Measurements from ENCODE around the gene PTGER1.

The PTGER1 gene

GRCh38 chr19:14502334-14503092 lies 27.4 kb upstream of the PTGER1 start:
- no peak for DNase-seq (ENCODE audit: low read depth in 1 of 2, low spot score in 1 of 2)

GRCh38 chr19:14497228-14497921 lies 22.2 kb upstream of the PTGER1 start:
- no peak for DNase-seq (ENCODE audit: low read depth in 1 of 2, low spot score in 1 of 2)

DNA sequence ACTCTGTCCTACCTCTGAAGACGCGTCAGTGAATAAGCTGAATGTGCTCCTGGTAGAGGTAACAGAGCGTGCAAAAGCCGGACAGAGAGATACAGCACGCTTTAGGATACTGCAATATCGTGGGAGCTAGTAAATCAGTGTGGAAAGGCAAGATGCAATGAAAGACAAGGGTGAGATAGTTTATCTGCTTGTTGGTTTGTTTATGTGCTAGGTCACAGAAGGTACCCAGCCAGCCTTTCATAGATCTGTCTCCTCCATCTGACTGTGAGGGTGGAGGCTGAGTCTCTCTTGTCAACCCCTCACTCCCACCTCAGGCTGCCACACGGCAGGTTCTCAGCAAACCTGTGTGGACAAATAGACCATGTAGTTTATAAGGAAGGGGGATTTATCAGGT lies 21.7 kb upstream of the PTGER1 start:
- no peak for DNase-seq (ENCODE audit: low read depth in 1 of 2, low spot score in 1 of 2)

DNA sequence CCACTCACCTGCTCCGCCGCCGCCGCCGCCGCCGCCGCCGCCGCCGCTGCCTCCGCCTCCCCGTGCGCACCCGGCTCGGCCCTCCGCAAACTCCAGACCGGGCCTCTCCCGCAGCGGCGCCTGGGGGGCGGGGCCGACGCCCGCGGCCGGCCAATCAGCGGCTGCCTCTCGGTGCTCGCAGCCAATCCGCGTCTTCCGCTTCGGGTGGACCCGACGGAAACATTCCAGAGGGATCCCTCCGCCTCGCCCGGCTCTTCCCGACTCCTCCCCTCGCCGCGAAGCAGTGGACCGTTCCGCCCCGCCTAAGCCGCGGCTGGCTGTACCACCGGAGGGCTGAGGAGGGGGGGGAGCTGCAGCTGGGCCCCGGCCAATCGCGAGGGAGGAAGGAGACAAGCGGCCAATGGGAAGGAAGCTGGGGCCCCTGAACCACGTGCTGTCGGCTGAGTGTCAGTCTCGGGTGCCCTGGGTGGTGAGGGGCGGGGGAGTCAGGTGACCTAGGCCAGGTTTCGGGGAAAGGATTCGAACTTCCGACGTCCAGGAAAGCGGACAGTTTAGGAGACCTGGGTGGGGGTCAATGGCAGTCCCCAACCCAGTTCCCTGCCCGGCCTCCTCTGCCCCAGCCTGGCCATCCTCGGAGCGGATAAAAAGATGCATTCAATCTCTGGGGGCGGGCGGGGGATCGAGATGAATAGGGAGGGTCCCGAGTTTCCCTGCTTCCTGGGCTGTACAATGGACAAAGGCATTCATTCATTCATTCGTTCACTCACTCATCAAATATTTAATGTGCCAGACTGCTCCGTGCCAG lies 21.1 kb upstream of the PTGER1 start, which contains the start of gene GIPC1:
GIPC1 (minus strand) TSS at position 99 of the 805 bp plus-strand sequence. CDS start 13,151 bp downstream, outside the sequence.
- peak; percentile 66 to 73 for DNase-seq (ENCODE audit: low read depth in 1 of 2, low spot score in 1 of 2)

DNA sequence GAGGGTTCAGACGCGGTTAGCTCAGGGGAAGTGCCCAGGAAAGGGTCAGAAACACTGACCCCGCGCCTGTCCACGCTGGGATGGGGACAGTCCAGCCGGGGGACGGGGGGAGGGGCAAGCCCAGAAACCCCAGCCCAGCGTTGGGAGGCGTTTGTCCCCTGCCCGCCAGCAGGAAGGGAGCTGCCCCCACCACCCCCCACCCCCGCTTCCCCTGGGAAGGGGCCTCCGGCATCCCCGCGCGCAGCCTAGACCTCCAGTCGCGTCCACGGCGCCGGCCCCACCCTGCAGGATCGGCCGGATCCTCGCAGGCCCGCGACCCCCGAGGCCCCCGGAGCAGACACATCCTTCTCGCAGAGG lies 20.5 kb upstream of the PTGER1 start:
- DNase-seq (ENCODE audit: low read depth in 1 of 2, low spot score in 1 of 2) = no peak

DNA sequence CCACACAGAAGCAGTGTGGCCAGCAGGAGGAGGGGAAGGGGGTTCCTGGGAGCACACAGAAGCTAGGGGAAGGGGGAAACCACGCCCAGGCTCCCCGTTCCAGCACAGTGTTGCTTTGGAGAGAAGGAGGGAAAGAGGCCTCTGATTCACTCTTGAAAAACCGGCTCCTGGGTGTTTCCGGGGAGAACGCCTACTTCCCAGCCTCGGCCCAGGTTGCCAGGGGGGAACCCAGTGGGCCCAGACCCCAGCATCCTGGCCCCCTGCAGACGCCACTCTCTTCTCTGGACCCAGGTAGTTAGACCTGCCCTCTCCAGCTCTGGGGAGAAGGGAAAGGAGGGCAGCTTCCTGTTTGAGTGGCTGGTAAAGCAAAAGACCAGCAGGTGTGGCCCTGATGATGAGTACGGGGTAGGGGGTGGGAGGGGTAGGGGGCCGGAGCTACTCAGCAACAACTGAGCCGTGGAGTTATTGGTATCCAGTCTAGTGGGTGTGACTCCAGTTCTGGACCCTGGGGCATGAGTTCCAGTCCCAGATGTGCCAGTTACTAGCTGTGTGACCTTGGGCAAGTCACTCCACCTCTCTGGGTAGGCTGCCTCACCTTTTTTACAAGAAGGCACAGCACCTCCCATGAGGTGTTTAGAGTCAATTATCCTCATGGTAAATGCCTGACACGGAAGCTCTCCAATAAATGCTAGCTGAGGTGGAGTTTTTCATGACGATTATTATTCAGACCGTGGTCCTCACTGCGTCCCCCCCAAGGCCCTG lies 19.9 kb upstream of the PTGER1 start:
- no peak for DNase-seq (ENCODE audit: low read depth in 1 of 2, low spot score in 1 of 2)

DNA sequence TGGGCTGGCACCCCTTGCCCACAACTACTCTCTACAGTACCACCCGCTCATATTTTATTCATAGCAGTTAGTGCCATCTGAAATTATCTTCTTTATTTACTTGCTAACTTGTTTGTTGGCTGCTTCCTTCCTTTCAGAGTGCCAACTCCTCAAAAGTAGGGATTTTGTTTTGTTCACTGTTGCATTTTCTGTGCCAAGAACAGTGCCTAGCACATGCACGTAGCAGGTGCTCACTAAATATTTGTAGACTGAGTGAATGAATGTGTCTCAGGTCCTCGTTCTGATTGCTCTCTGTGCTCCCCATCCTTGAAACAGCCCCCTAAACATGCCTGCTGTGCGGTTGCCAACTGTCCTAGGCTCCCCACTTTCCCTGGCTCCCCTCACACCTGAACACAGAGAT lies 19.3 kb upstream of the PTGER1 start:
- DNase-seq (ENCODE audit: low read depth in 1 of 2, low spot score in 1 of 2) = no peak

DNA sequence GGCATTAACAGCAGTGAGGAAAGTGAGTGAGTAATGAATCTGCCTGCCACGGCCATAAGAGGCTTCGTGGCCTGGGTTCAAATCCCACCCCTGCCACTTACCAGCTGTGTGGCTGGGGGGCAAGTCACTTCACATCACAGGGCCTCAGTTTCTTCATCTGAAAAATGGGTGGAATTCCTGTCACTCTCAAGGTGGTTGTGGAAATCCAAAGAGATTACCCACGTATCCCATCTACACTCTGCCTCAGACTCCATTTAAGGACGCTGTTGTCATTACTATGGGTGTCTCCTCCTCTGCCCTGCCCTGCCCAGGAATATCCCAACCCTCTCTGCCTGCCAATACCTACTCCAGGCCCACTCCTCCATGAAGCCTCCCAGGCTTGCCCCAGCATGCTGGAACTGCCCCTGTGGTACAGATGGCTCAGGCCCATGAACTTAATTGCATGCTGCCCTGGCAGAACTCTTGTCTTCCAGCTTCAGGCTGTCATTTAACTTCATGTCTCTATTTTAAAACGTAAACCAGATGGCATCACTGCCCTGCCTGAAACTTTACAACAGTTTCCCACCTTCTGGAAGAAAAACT lies 17.7 kb upstream of the PTGER1 start:
- no peak for DNase-seq (ENCODE audit: low read depth in 1 of 2, low spot score in 1 of 2)

- no peak for DNase-seq (ENCODE audit: low read depth in 1 of 2, low spot score in 1 of 2)
These were observed 12.4 kb upstream of the PTGER1 start for GRCh38 chr19:14487370-14488125.

DNA sequence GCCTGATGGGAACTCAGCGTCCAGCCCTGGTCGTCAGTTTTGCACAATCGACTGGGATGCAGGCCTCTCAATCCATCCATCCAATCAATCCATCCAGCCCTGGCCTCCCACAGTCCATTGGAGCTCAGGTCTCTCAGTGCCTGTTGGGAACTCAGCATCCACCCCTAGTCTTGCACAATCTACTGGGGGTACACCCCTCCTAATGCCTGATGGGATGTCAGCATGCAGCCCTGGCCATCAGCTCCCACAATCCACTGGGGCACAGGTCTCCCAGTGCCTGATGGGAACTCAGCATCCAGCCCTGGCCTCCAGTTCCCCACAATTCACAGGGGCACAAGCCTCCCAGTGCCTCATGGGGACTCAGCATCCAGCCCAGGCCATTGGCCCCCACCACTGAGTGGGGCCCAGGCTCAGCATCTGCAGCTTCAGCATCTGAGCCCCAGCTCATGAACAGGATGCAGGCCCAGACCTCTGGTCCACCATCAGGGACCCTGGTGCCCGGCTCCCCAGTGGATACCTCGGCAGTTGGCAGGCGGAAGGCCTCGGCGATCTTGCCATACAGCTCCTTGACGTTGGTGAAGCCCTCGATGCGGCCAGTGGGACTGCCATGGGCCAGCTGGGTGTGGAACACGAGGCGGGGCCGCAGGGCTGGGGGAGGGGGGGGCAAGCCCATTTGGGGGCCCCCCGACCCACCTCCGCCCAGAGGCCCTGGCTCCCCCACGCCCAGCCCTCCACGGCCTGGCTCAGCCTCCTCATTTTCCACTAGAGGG lies 7.2 kb upstream of the PTGER1 start:
- DNase-seq (ENCODE audit: low read depth in 1 of 2, low spot score in 1 of 2) = no peak

GRCh38 chr19:14480700-14481079 lies 5.5 kb upstream of the PTGER1 start:
- no peak for DNase-seq (ENCODE audit: low read depth in 1 of 2, low spot score in 1 of 2)

GRCh38 chr19:14479975-14480699 lies 5.0 kb upstream of the PTGER1 start:
- DNase-seq (ENCODE audit: low read depth in 1 of 2, low spot score in 1 of 2) = peak; percentile 44 to 63

DNA sequence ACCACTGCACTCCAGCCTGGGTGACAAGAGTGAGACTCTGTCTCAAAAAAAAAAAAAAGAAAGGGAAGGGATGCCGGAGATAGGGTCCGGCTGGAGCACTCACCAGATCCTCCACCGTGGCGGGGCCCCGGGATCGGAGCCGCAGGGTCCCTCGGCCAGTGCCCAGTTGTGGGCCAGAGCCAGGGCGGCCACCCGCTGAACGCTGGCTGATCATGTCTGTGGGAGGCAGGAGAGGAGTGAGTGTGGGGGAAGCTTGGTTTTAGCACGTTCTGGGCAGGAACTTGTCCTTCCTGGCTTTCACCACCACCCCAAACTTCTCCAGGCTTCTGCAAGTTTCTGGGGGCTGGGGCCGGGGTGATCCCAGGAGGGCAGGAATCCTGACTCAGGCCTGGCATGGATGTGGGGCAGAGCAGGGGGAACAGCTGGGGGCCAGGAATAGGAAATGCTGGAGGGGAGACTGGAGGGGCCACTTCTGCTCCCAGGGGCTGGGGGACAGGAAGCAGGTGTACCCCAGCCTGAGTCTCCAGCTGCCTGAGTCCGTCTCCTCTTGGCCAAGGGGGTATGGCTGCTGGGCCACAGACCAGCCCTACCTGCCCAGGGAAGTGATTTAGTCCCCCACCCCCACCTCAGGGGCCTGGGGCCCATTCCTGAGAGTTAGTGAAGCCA lies 4.3 kb upstream of the PTGER1 start:
- no peak for DNase-seq (ENCODE audit: low read depth in 1 of 2, low spot score in 1 of 2)

- no peak for DNase-seq (ENCODE audit: low read depth in 1 of 2, low spot score in 1 of 2)
These were observed 3.0 kb upstream of the PTGER1 start for GRCh38 chr19:14478113-14478545.

DNA sequence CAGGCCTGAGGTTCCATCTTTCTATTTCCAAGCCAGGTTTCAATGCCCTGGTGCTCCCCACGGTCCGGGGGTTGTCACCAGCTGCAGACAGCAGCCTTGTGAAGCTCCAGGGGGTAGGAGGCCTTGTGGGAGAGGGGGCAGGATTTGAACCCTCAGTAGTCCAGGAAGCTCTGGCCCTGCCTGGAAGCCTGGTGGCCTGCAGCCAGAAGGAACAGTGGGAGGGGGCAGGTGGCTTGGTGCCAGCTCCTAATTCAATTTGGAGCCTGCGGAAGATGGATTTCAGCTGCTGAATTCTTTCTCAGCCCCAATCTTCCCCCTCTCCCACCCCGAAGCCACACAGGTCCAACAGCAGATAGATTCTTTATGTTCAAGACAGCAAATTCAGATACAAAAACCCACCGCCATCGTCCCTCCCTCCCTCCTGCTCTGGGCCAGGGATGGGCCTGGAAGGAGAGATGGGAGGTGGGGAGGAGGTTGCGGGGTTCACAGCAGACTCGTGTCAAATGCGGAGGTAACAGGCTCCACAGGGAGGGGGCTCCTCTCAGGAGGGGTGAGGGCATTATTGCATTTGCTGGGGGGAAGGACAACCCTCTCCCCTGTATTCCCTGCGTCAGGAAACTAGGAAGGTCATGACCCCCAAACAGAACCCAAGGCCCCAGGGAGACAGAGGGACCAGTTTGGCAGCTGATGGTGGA lies 2.4 kb upstream of the PTGER1 start:
- DNase-seq (ENCODE audit: low read depth in 1 of 2, low spot score in 1 of 2) = no peak

DNA sequence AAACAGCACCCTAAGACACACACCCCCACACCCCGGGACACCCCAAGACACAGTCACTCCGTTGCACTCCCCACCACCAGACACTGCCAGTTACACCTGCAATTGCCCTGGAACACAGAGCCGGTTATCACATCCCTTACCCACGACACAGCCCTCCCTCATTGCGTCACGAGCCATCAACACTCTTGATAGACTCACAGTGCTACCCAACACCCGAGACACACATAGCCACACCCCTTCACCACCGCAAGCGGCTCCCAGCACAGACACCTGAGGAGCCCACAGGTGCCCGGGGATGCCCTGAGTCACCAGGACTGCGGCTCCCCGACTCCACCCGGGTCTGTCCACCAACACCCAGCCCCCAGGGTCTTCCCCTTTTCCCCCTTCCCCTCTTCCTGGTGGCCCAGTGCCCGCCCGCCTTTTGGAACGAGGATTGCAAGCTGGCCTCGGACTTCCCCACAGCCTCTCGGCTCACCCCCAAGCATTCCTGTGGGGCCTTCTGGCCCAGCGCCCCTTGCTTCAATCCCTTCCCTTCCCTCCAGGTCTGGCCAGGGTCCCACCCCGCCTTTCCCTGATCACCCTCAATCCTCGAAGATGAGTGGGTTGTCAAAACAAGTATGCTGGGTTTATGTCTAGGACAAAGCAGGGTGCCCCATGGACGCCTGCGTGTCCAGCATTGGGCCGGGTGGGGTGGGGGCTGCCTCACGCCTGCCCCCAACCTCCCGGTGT lies 1.7 kb upstream of the PTGER1 start:
- DNase-seq (ENCODE audit: low read depth in 1 of 2, low spot score in 1 of 2) = no peak

GRCh38 chr19:14476327-14476672 lies 1.1 kb upstream of the PTGER1 start:
- DNase-seq (ENCODE audit: low read depth in 1 of 2, low spot score in 1 of 2) = no peak

All from activated CD4-positive, alpha-beta T cell treated with anti-CD3 and anti-CD28 coated beads, Interleukin-2, amount 50 U/mL, for 24 hours (primary cell).